GM12891 (cell line): ENCODE results near the gene CENPL.

Experiments used
- POLR2A ChIP-seq: IDR thresholded peaks from 2 replicates; pipeline ENCODE4 v1.6.1; 2011; ENCODE audit warnings: low read depth, low read length, control low read depth
- TAF1 ChIP-seq: IDR thresholded peaks from 2 replicates; pipeline ENCODE4 v1.6.1; 2011; ENCODE audit warnings: low read depth, low read length, control low read depth

DNA sequence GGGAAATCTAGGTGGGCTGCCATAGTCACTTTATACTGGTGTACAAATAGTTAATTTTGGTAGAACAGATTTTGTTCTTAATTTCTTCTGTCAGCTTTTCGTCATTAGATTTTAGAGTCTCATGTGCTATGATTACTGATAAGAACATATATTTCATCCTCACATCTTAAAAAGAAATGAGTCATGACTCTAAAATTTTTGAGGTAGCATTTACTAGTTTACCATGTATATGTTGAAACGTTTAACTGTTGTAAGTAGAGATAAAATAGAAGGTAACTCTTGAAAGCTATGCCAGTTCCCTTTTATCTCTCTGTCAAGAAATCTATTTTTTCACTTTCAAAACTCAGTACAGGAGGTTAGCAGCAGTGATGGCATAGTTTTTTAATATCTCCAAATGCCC lies 56.5 kb downstream of the CENPL start:
- TF ChIP-seq TAF1, result no peak
- TF ChIP-seq POLR2A, result no peak
